PC-9 (cell line): ENCODE results near the gene DLGAP5.

Experiments used
- EZH2 ChIP-seq: fragments of 200-600 bp; sonication (generic); IDR thresholded peaks from 2 replicates; pipeline ENCODE4 v1.8.0; 2017; ENCODE audit warnings: antibody characterized with exemption, low read depth
- TF ChIP-seq, protein P1 (sequence below): fragments of 200-600 bp; sonication (generic); conservative IDR thresholded peaks from 2 replicates; pipeline ENCODE4 v1.6.1; 2017; ENCODE audit warnings: mixed run types, antibody characterized with exemption, mild to moderate bottlenecking, moderate library complexity

GRCh38 chr14:55103971-55104954, 87.1 kb downstream of the DLGAP5 start:
- TF ChIP-seq, protein P1, sequence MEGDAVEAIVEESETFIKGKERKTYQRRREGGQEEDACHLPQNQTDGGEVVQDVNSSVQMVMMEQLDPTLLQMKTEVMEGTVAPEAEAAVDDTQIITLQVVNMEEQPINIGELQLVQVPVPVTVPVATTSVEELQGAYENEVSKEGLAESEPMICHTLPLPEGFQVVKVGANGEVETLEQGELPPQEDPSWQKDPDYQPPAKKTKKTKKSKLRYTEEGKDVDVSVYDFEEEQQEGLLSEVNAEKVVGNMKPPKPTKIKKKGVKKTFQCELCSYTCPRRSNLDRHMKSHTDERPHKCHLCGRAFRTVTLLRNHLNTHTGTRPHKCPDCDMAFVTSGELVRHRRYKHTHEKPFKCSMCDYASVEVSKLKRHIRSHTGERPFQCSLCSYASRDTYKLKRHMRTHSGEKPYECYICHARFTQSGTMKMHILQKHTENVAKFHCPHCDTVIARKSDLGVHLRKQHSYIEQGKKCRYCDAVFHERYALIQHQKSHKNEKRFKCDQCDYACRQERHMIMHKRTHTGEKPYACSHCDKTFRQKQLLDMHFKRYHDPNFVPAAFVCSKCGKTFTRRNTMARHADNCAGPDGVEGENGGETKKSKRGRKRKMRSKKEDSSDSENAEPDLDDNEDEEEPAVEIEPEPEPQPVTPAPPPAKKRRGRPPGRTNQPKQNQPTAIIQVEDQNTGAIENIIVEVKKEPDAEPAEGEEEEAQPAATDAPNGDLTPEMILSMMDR, result no peak
- no peak for TF ChIP-seq EZH2
